Liver (tissue), 9 donors: ENCODE measurements around the gene CLEC20A. TPM values are rescaled to one million over a fixed set of nuclear protein-coding genes. Genes with fewer than 3 reads are reported as not detected.

Experiments
- DNase-seq: peaks from one replicate; pipeline ENCODE4 v3.0.0-alpha.2; 2017; ENCODE audit warnings: low spot score
- H3K27ac ChIP-seq, 2 donors: one replicate each; pipeline ENCODE4 v1.7.0; 2013; ENCODE audit warnings: inconsistent platforms in 2 of 2, low read length in 2 of 2, control low read depth in 1 of 2, low read depth in 1 of 2, mild to moderate bottlenecking in 1 of 2
- H3K27me3 ChIP-seq, 4 donors: one replicate each; pipeline versions ENCODE4 v1.6.1 to v1.7.0; 2013; ENCODE audit warnings: low read length in 3 of 4, inconsistent platforms in 1 of 4, mild to moderate bottlenecking in 1 of 4, moderate library complexity in 1 of 4; ENCODE audit not compliant: control insufficient read depth in 4 of 4, insufficient read depth in 4 of 4
- H3K36me3 ChIP-seq, 4 donors: one replicate each; pipeline versions ENCODE4 v1.6.1 to v1.7.0; 2013; ENCODE audit warnings: low read length in 3 of 4, mild to moderate bottlenecking in 3 of 4, low read depth in 1 of 4, moderate library complexity in 1 of 4; ENCODE audit not compliant: control insufficient read depth in 4 of 4, insufficient read depth in 3 of 4
- H3K4me1 ChIP-seq, 4 donors: one replicate each; pipeline versions ENCODE4 v1.6.1 to v1.7.0; 2013; ENCODE audit warnings: low read length in 3 of 4, mild to moderate bottlenecking in 3 of 4, moderate library complexity in 1 of 4; ENCODE audit not compliant: control insufficient read depth in 4 of 4, insufficient read depth in 4 of 4
- H3K4me3 ChIP-seq, 3 donors: one replicate each; pipeline versions ENCODE4 v1.6.1 to v1.7.0; 2013; ENCODE audit warnings: low read length in 3 of 3, control low read depth in 1 of 3, low read depth in 1 of 3, mild to moderate bottlenecking in 1 of 3
- H3K9ac ChIP-seq, 2 donors: one replicate each; pipeline ENCODE4 v1.7.0; 2013; ENCODE audit warnings: low read length in 2 of 2, mild to moderate bottlenecking in 2 of 2, moderate library complexity in 2 of 2, control low read depth in 1 of 2, low read depth in 1 of 2
- H3K9me3 ChIP-seq, 4 donors: one replicate each; pipeline versions ENCODE4 v1.6.1 to v1.7.0; 2013; ENCODE audit warnings: low read length in 3 of 4; ENCODE audit not compliant: control insufficient read depth in 4 of 4
- EGR1 ChIP-seq, 2 donors: IDR thresholded peaks; 2 replicates each; pipeline ENCODE4 v1.6.1; 2016 to 2018; ENCODE audit warnings: antibody characterized with exemption in 2 of 2, low read depth in 2 of 2
- FOXA1 ChIP-seq: IDR thresholded peaks from 2 replicates; pipeline ENCODE4 v1.6.1; 2016; ENCODE audit warnings: antibody characterized with exemption
- FOXA2 ChIP-seq: IDR thresholded peaks from 2 replicates; pipeline ENCODE4 v1.6.1; 2016; ENCODE audit warnings: antibody characterized with exemption
- GABPA ChIP-seq, 2 donors: IDR thresholded peaks in 1 of 2; conservative IDR thresholded peaks in 1 of 2; 2 replicates each; pipeline ENCODE4 v1.6.1; 2016; ENCODE audit warnings: antibody characterized with exemption in 2 of 2, mild to moderate bottlenecking in 1 of 2, moderate library complexity in 1 of 2
- HNF4A ChIP-seq, 2 donors: conservative IDR thresholded peaks; 2 replicates each; pipeline ENCODE4 v1.6.1; 2016; ENCODE audit warnings: antibody characterized with exemption in 2 of 2, mild to moderate bottlenecking in 2 of 2
- HNF4G ChIP-seq: IDR thresholded peaks from 2 replicates; pipeline ENCODE4 v1.6.1; 2016; ENCODE audit warnings: antibody characterized with exemption
- JUND ChIP-seq, 2 donors: IDR thresholded peaks; 2 replicates each; pipeline ENCODE4 v1.6.1; 2016; ENCODE audit warnings: antibody characterized with exemption in 2 of 2
- MAX ChIP-seq: IDR thresholded peaks from 2 replicates; pipeline ENCODE4 v1.6.1; 2016; ENCODE audit warnings: antibody characterized with exemption
- NR2F2 ChIP-seq: IDR thresholded peaks from 2 replicates; pipeline ENCODE4 v1.6.1; 2016; ENCODE audit warnings: antibody characterized with exemption
- RAD21 ChIP-seq, 2 donors: IDR thresholded peaks; 2 replicates each; pipeline ENCODE4 v1.6.1; 2016; ENCODE audit warnings: antibody characterized with exemption in 2 of 2, mild to moderate bottlenecking in 2 of 2
- RXRA ChIP-seq, 2 donors: IDR thresholded peaks; 2 replicates each; pipeline ENCODE4 v1.6.1; 2017 to 2018; ENCODE audit warnings: antibody characterized with exemption in 2 of 2, mild to moderate bottlenecking in 1 of 2
- SP1 ChIP-seq: IDR thresholded peaks from 2 replicates; pipeline ENCODE4 v1.6.1; 2018; ENCODE audit warnings: antibody characterized with exemption, mild to moderate bottlenecking
- TAF1 ChIP-seq: conservative IDR thresholded peaks from 2 replicates; pipeline ENCODE4 v1.6.1; 2016; ENCODE audit warnings: antibody characterized with exemption, mild to moderate bottlenecking
- YY1 ChIP-seq: IDR thresholded peaks from 2 replicates; pipeline ENCODE4 v1.6.1; 2016; ENCODE audit warnings: antibody characterized with exemption, mild to moderate bottlenecking
- ZBTB33 ChIP-seq: IDR thresholded peaks from 2 replicates; pipeline ENCODE4 v1.6.1; 2016; ENCODE audit warnings: antibody characterized with exemption
- WGBS: extraction: QIAGEN DNeasy Blood & Tissue Kit; methylation state at CpG from one replicate; pipeline ENCODE4 v1.1.7; 2013; 5-methylcytosine and 5-hydroxymethylcytosine counted together
- polyA plus RNA-seq, 2 donors: library from polyadenylated mRNA; stranded (reverse) in 1 of 2; unstranded in 1 of 2; fragments of 200-250 nt in 1 of 2; fragments of >200 nt in 1 of 2; fragmentation: Nextera tagmentation in 1 of 2; extraction: Ambion mirVana in 1 of 2; gene quantifications; one replicate each; pipeline versions ENCODE4 v1.2.1 to v1.2.3, GENCODE V29; 2013 to 2015
- total RNA-seq, 2 donors: library from RNA; depleted of rRNA; stranded (reverse); fragments of >200 nt; gene quantifications; one replicate each; pipeline ENCODE4 v1.2.3, GENCODE V29; 2014
- donor health status: healthy.
- donor health status: healthy.
- donor health status: healthy.
- donor health status: healthy.
- donor health status: healthy.

Gene CLEC20A
- total and polyA plus RNA-seq, 4 donors = 0.33 TPM; not detected in 3

GRCh38 chr1:178486100-178487069, 10.4 kb downstream of the CLEC20A start:
- no peak for DNase-seq
- peaks cover 0 to 4% (median 1%) of the 10 kb centered on the region in 4 donors for H3K4me1 ChIP-seq
- H3K36me3 ChIP-seq = no peaks in the 10 kb centered on the region
- no peaks in the 10 kb centered on the region for H3K9me3 ChIP-seq
- H3K9ac ChIP-seq = no peak overlapping the region
- TF ChIP-seq HNF4A (conservative IDR thresholded peaks at IDR 0.05) = no peak
- TF ChIP-seq YY1 = no peak
- no peak for TF ChIP-seq EGR1 (IDR thresholded peaks at IDR 0.05; ENCODE audit: low read depth in 2 of 2)
- TF ChIP-seq NR2F2 = no peak
- no peak for TF ChIP-seq GABPA (IDR thresholded peaks at IDR 0.05 in 1 of 2, conservative IDR thresholded peaks at IDR 0.05 in 1 of 2)
- no peak for TF ChIP-seq FOXA2
- TF ChIP-seq TAF1 = no peak
- peak overlapping the region in 1 of 3 donors; percentile 17 for H3K4me3 ChIP-seq
- no peaks in the 10 kb centered on the region for H3K27me3 ChIP-seq
- H3K27ac ChIP-seq = no peak overlapping the region
- WGBS = 34% methylated on average over 54 of the region's 54 CpGs

GRCh38 chr1:178485541-178485981, 11.2 kb downstream of the CLEC20A start:
- Histone ChIP-seq H3K27ac (no peak overlapping the region), H3K36me3 (no peaks in the 10 kb centered on the region), H3K4me3 (no peak overlapping the region), H3K9ac (no peak overlapping the region), H3K4me1 (peaks cover 0 to 4% (median 1%) of the 10 kb centered on the region in 4 donors), H3K27me3 (no peaks in the 10 kb centered on the region), H3K9me3 (no peaks in the 10 kb centered on the region)
- TF ChIP-seq JUND (IDR thresholded peaks at IDR 0.05) (no peak), FOXA1 (no peak), GABPA (IDR thresholded peaks at IDR 0.05 in 1 of 2, conservative IDR thresholded peaks at IDR 0.05 in 1 of 2) (no peak)
- 53% methylated on average over 3 of the region's 3 CpGs for WGBS
- no peak for DNase-seq

- WGBS = 72% methylated on average over 3 of the region's 3 CpGs
- DNase-seq = no peak
- TF ChIP-seq HNF4G (no peak), JUND (IDR thresholded peaks at IDR 0.05) (no peak), RXRA (IDR thresholded peaks at IDR 0.05) (no peak), SP1 (no peak), EGR1 (IDR thresholded peaks at IDR 0.05; ENCODE audit: low read depth in 2 of 2) (no peak), RAD21 (IDR thresholded peaks at IDR 0.05) (no peak), MAX (no peak), FOXA1 (no peak), YY1 (no peak), TAF1 (no peak), ZBTB33 (no peak), FOXA2 (no peak), HNF4A (conservative IDR thresholded peaks at IDR 0.05) (no peak)
Observed at GRCh38 chr1:178484698-178485225, 12.0 kb downstream of the CLEC20A start.

More at GRCh38 chr1:178484698-178485225, 12.0 kb downstream of the CLEC20A start:
- Histone ChIP-seq H3K4me3 (no peak overlapping the region), H3K9me3 (no peaks in the 10 kb centered on the region), H3K36me3 (no peaks in the 10 kb centered on the region), H3K27me3 (no peaks in the 10 kb centered on the region), H3K9ac (no peak overlapping the region), H3K27ac (no peak overlapping the region), H3K4me1 (peaks cover 0 to 4% (median 1%) of the 10 kb centered on the region in 4 donors)
